Naive thymus-derived CD4-positive, alpha-beta T cell (primary cell): ENCODE measurements around the gene SNX30. TPM values are rescaled to one million over a fixed set of nuclear protein-coding genes. Genes with fewer than 3 reads are reported as not detected.

Experiments used
- ATAC-seq: fragments of 150-1000 bp; cut with Tn5 transposase; 2 replicates; pipeline ENCODE4 v1.10.0; 2021; ENCODE audit warnings: mild to moderate bottlenecking, moderate library complexity
- CTCF ChIA-PET: fragments of 350-600 bp; sonication (Branson Sonifier 250); formaldehyde crosslinking; loops from one replicate; lab custom pipeline; 2021; ENCODE audit warnings: antibody characterized with exemption; lab: Charles Lee
- POLR2A ChIA-PET: fragments of 350-600 bp; sonication (Branson Sonifier 250); formaldehyde crosslinking; loops from one replicate; lab custom pipeline; 2021; ENCODE audit warnings: antibody characterized with exemption, inconsistent platforms; lab: Charles Lee
- DNase-seq, 9 donors: peaks; one replicate each; pipeline versions ENCODE4 v3.0.0 to v3.0.0-alpha.2; 2020 to 2022; ENCODE audit warnings: mixed read lengths in 1 of 9
- H3K27ac ChIP-seq: one replicate; pipeline ENCODE4 v1.7.0; 2013; ENCODE audit warnings: mild to moderate bottlenecking, low read depth, low read length, moderate library complexity
- H3K27me3 ChIP-seq, 2 donors: one replicate each; pipeline ENCODE4 v1.7.0; 2013; ENCODE audit warnings: low read length in 2 of 2, mild to moderate bottlenecking in 2 of 2, moderate library complexity in 2 of 2; ENCODE audit not compliant: control insufficient read depth in 2 of 2, insufficient read depth in 2 of 2
- H3K36me3 ChIP-seq, 3 experiments: 1 replicate in 2 of 3; 2 replicates in 1 of 3; pipeline ENCODE4 v1.7.0; 2013; ENCODE audit warnings: low read length in 3 of 3, mild to moderate bottlenecking in 3 of 3, moderate library complexity in 1 of 3; ENCODE audit not compliant: insufficient read depth in 3 of 3, control insufficient read depth in 2 of 3
- H3K4me1 ChIP-seq, 2 donors: one replicate each; pipeline ENCODE4 v1.7.0; 2013; ENCODE audit warnings: low read length in 2 of 2, mild to moderate bottlenecking in 2 of 2, moderate library complexity in 1 of 2; ENCODE audit not compliant: control insufficient read depth in 2 of 2, insufficient read depth in 2 of 2
- H3K4me3 ChIP-seq: 2 replicates; pipeline ENCODE4 v1.7.0; 2013; ENCODE audit warnings: mild to moderate bottlenecking, low read length
- H3K9me3 ChIP-seq, 3 experiments: 1 replicate in 2 of 3; 2 replicates in 1 of 3; pipeline ENCODE4 v1.7.0; 2013; ENCODE audit warnings: low read length in 3 of 3; ENCODE audit not compliant: control insufficient read depth in 2 of 3
- H3K27ac Mint-ChIP-seq, 9 donors: one replicate each; pipeline ENCODE4 v1.8.0; 2020 to 2022; ENCODE audit warnings: mixed read lengths in 9 of 9, mild to moderate bottlenecking in 8 of 9, moderate library complexity in 5 of 9, inconsistent platforms in 2 of 9
- H3K27me3 Mint-ChIP-seq, 5 donors: one replicate each; pipeline ENCODE4 v1.8.0; 2021 to 2022; ENCODE audit warnings: mixed read lengths in 5 of 5, mild to moderate bottlenecking in 1 of 5
- H3K36me3 Mint-ChIP-seq, 5 donors: one replicate each; pipeline ENCODE4 v1.8.0; 2020 to 2022; ENCODE audit warnings: mixed read lengths in 5 of 5, mild to moderate bottlenecking in 3 of 5, inconsistent platforms in 1 of 5
- H3K4me1 Mint-ChIP-seq, 7 donors: one replicate each; pipeline ENCODE4 v1.8.0; 2020 to 2022; ENCODE audit warnings: mixed read lengths in 7 of 7, mild to moderate bottlenecking in 3 of 7, inconsistent platforms in 1 of 7
- H3K4me3 Mint-ChIP-seq, 10 donors: one replicate each; pipeline ENCODE4 v1.8.0; 2020 to 2022; ENCODE audit warnings: mild to moderate bottlenecking in 10 of 10, mixed read lengths in 10 of 10, moderate library complexity in 6 of 10, inconsistent platforms in 2 of 10
- H3K9me3 Mint-ChIP-seq, 11 donors: one replicate each; pipeline ENCODE4 v1.8.0; 2020 to 2022; ENCODE audit warnings: mixed read lengths in 11 of 11, mild to moderate bottlenecking in 4 of 11, inconsistent platforms in 1 of 11, moderate library complexity in 1 of 11
- intact Hi-C, 2 donors: fragments of 100-400 bp; cut with micrococcal nuclease; formaldehyde crosslinking; loops; one replicate each; pipeline ENCODE4 v1.15.1; 2023
- polyA plus RNA-seq, 2 donors: library from polyadenylated mRNA; unstranded; fragments of 300-500 nt; fragmentation: Illumina TruSeq; gene quantifications; one replicate each; pipeline ENCODE4 v1.2.3, GENCODE V29; 2021
- total RNA-seq, 6 experiments: library from RNA in 5 of 6; stranded (reverse) in 5 of 6; gene quantifications; 1 replicate in 5 of 6; 2 replicates in 1 of 6; pipeline ENCODE4 v1.2.3 and lab custom pipeline; 2021 to 2026

SNX30 gene
- total and polyA plus RNA-seq, 7 experiments from 2014 or later = 0.98 to 15.8 (median 8.4) TPM

- peaks cover 4 to 7% (median 5%) of the 10 kb centered on the region in 3 experiments for H3K36me3 ChIP-seq
- no peak overlapping the region for H3K4me3 ChIP-seq
- Mint-ChIP-seq H3K4me1 (peaks cover 0 to 13% (median 10%) of the 10 kb centered on the region in 7 donors), H3K27ac (peak overlapping the region in 1 of 9 donors; percentile 27), H3K9me3 (no peaks in the 10 kb centered on the region), H3K27me3 (no peaks in the 10 kb centered on the region), H3K36me3 (peaks cover 1 to 56% (median 27%) of the 10 kb centered on the region in 5 donors), H3K4me3 (no peak overlapping the region)
- ChIA-PET POLR2A (no interaction called here), CTCF (no interaction called here)
- intact Hi-C loops = no loop called here
- no peak overlapping the region for H3K27ac ChIP-seq
- H3K4me1 ChIP-seq = no peaks in the 10 kb centered on the region
- H3K27me3 ChIP-seq = no peaks in the 10 kb centered on the region
- H3K9me3 ChIP-seq = no peaks in the 10 kb centered on the region
- DNase-seq = no peak
- ATAC-seq = peak; percentile 55
Observed at GRCh38 chr9:112831281-112831851, 80.8 kb downstream of the SNX30 start.

- intact Hi-C loops = no loop called here
- ChIA-PET POLR2A (no interaction called here), CTCF (no interaction called here)
- peaks cover 1 to 57% (median 30%) of the 10 kb centered on the region in 5 donors for H3K36me3 Mint-ChIP-seq
- Histone ChIP-seq H3K27ac (no peak overlapping the region), H3K4me1 (no peaks in the 10 kb centered on the region), H3K4me3 (no peak overlapping the region), H3K9me3 (no peaks in the 10 kb centered on the region), H3K36me3 (peaks cover 5 to 7% (median 5%) of the 10 kb centered on the region in 3 experiments), H3K27me3 (no peaks in the 10 kb centered on the region)
- H3K4me1 Mint-ChIP-seq = peaks cover 0 to 13% (median 10%) of the 10 kb centered on the region in 7 donors
- no peaks in the 10 kb centered on the region for H3K27me3 Mint-ChIP-seq
- ATAC-seq (no peak), DNase-seq (no peak)
- H3K4me3 Mint-ChIP-seq = no peak overlapping the region
- peak overlapping the region in 1 of 9 donors; percentile 27 for H3K27ac Mint-ChIP-seq
- H3K9me3 Mint-ChIP-seq = no peaks in the 10 kb centered on the region
Observed at GRCh38 chr9:112831969-112832368, 81.4 kb downstream of the SNX30 start.

- H3K4me3 Mint-ChIP-seq = no peak overlapping the region
- peaks cover 5 to 7% (median 6%) of the 10 kb centered on the region in 3 experiments for H3K36me3 ChIP-seq
- no peak overlapping the region for H3K27ac Mint-ChIP-seq
- peaks cover 0 to 13% (median 10%) of the 10 kb centered on the region in 7 donors for H3K4me1 Mint-ChIP-seq
- CTCF ChIA-PET = no interaction called here
- intact Hi-C loops = no loop called here
- H3K4me1 ChIP-seq = no peaks in the 10 kb centered on the region
- no peaks in the 10 kb centered on the region for H3K9me3 ChIP-seq
- POLR2A ChIA-PET = no interaction called here
- H3K36me3 Mint-ChIP-seq = peaks cover 1 to 53% (median 34%) of the 10 kb centered on the region in 5 donors
- no peaks in the 10 kb centered on the region for H3K27me3 Mint-ChIP-seq
- ATAC-seq (no peak), DNase-seq (no peak)
- H3K27ac ChIP-seq = no peak overlapping the region
- H3K9me3 Mint-ChIP-seq = no peaks in the 10 kb centered on the region
- H3K27me3 ChIP-seq = no peaks in the 10 kb centered on the region
- H3K4me3 ChIP-seq = no peak overlapping the region
Observed at GRCh38 chr9:112833081-112833480, 82.5 kb downstream of the SNX30 start.

- no peak for ATAC-seq
- no peak overlapping the region for H3K4me3 ChIP-seq
- H3K27ac ChIP-seq = no peak overlapping the region
- H3K4me3 Mint-ChIP-seq = no peak overlapping the region
- H3K36me3 Mint-ChIP-seq = peaks cover 0 to 60% (median 37%) of the 10 kb centered on the region in 5 donors
- no peaks in the 10 kb centered on the region for H3K4me1 ChIP-seq
- H3K27ac Mint-ChIP-seq = no peak overlapping the region
- no peak for DNase-seq
- H3K36me3 ChIP-seq = peaks cover 5 to 12% (median 12%) of the 10 kb centered on the region in 3 experiments
- H3K27me3 Mint-ChIP-seq = no peaks in the 10 kb centered on the region
- POLR2A ChIA-PET = no interaction called here
- H3K4me1 Mint-ChIP-seq = peaks cover 0 to 4% (median under 1%) of the 10 kb centered on the region in 7 donors
- H3K27me3 ChIP-seq = no peaks in the 10 kb centered on the region
- CTCF ChIA-PET = no interaction called here
- no peaks in the 10 kb centered on the region for H3K9me3 Mint-ChIP-seq
- H3K9me3 ChIP-seq = no peaks in the 10 kb centered on the region
- intact Hi-C loops = no loop called here
Observed at GRCh38 chr9:112836394-112836793, 85.8 kb downstream of the SNX30 start.

- H3K36me3 Mint-ChIP-seq = peaks cover 0 to 53% (median 35%) of the 10 kb centered on the region in 5 donors
- H3K27ac Mint-ChIP-seq = peak overlapping the region in 1 of 9 donors; percentile 8
- no peak overlapping the region for H3K4me3 Mint-ChIP-seq
- no peak for ATAC-seq
- CTCF ChIA-PET = no interaction called here
- H3K9me3 Mint-ChIP-seq = no peaks in the 10 kb centered on the region
- POLR2A ChIA-PET = no interaction called here
- no peak for DNase-seq
- H3K4me1 Mint-ChIP-seq = peaks cover 0 to 7% (median 0%) of the 10 kb centered on the region in 7 donors
- Histone ChIP-seq H3K27me3 (no peaks in the 10 kb centered on the region), H3K4me1 (no peaks in the 10 kb centered on the region), H3K36me3 (peaks cover 5 to 12% (median 12%) of the 10 kb centered on the region in 3 experiments), H3K9me3 (no peaks in the 10 kb centered on the region), H3K27ac (no peak overlapping the region), H3K4me3 (no peak overlapping the region)
- intact Hi-C loops = no loop called here
- H3K27me3 Mint-ChIP-seq = no peaks in the 10 kb centered on the region
Observed at GRCh38 chr9:112838342-112838741, 87.8 kb downstream of the SNX30 start.

GRCh38 chr9:112839331-112839730 lies 88.8 kb downstream of the SNX30 start:
- H3K27me3 Mint-ChIP-seq = no peaks in the 10 kb centered on the region
- H3K36me3 ChIP-seq = peaks cover 0 to 12% (median 12%) of the 10 kb centered on the region in 3 experiments
- ChIA-PET CTCF (no interaction called here), POLR2A (no interaction called here)
- H3K9me3 ChIP-seq = no peaks in the 10 kb centered on the region
- DNase-seq (no peak), ATAC-seq (no peak)
- no peak overlapping the region for H3K4me3 ChIP-seq
- no peak overlapping the region for H3K4me3 Mint-ChIP-seq
- intact Hi-C loops = no loop called here
- H3K4me1 ChIP-seq = no peaks in the 10 kb centered on the region
- no peaks in the 10 kb centered on the region for H3K9me3 Mint-ChIP-seq
- H3K4me1 Mint-ChIP-seq = peaks cover 3 to 13% (median 6%) of the 10 kb centered on the region in 7 donors
- H3K27ac Mint-ChIP-seq = peak overlapping the region in 1 of 9 donors; percentile 10
- H3K27me3 ChIP-seq = no peaks in the 10 kb centered on the region
- H3K27ac ChIP-seq = no peak overlapping the region
- H3K36me3 Mint-ChIP-seq = peaks cover 0 to 51% (median 30%) of the 10 kb centered on the region in 5 donors

- peaks cover 0 to 42% (median 33%) of the 10 kb centered on the region in 5 donors for H3K36me3 Mint-ChIP-seq
- Histone ChIP-seq H3K4me3 (no peak overlapping the region), H3K9me3 (no peaks in the 10 kb centered on the region), H3K27ac (no peak overlapping the region), H3K4me1 (no peaks in the 10 kb centered on the region), H3K27me3 (no peaks in the 10 kb centered on the region), H3K36me3 (peaks cover 0 to 10% (median 6%) of the 10 kb centered on the region in 3 experiments)
- ChIA-PET CTCF (no interaction called here), POLR2A (no interaction called here)
- H3K9me3 Mint-ChIP-seq = no peaks in the 10 kb centered on the region
- DNase-seq (no peak), ATAC-seq (no peak)
- H3K4me3 Mint-ChIP-seq = no peak overlapping the region
- H3K27me3 Mint-ChIP-seq = no peaks in the 10 kb centered on the region
- H3K27ac Mint-ChIP-seq = peak overlapping the region in 1 of 9 donors; percentile 60
- H3K4me1 Mint-ChIP-seq = peaks cover 8 to 21% (median 9%) of the 10 kb centered on the region in 7 donors
- intact Hi-C loops = no loop called here
Observed at GRCh38 chr9:112841261-112841660, 90.7 kb downstream of the SNX30 start.
